Mononuclear cell (primary cell): Measurements from ENCODE around the gene EIF4E1B. TPM values are rescaled to one million over a fixed set of nuclear protein-coding genes. Genes with fewer than 3 reads are reported as not detected.

Experiments used
- H3K27me3 ChIP-seq: 2 replicates; pipeline ENCODE4 v1.6.0; 2011; ENCODE audit warnings: low read length, control low read depth; ENCODE audit not compliant: insufficient read depth
- H3K4me1 ChIP-seq: 2 replicates; pipeline ENCODE4 v1.5.1; 2011; ENCODE audit warnings: mild to moderate bottlenecking, low read length, control low read depth; ENCODE audit not compliant: insufficient read depth
- H3K4me3 ChIP-seq: 2 replicates; pipeline ENCODE4 v1.5.1; 2011; ENCODE audit warnings: mild to moderate bottlenecking, low read length, moderate library complexity
- H3K9me3 ChIP-seq: 2 replicates; pipeline ENCODE4 v1.5.1; 2011; ENCODE audit warnings: low read depth, mild to moderate bottlenecking, control low read depth, low read length
- total RNA-seq: library from RNA; depleted of rRNA; stranded (reverse); fragments of >200 nt; gene quantifications from one replicate; pipeline ENCODE4 v1.2.3, GENCODE V29; 2012

Gene EIF4E1B
- total RNA-seq, 1 donor, result 0.10 TPM

DNA sequence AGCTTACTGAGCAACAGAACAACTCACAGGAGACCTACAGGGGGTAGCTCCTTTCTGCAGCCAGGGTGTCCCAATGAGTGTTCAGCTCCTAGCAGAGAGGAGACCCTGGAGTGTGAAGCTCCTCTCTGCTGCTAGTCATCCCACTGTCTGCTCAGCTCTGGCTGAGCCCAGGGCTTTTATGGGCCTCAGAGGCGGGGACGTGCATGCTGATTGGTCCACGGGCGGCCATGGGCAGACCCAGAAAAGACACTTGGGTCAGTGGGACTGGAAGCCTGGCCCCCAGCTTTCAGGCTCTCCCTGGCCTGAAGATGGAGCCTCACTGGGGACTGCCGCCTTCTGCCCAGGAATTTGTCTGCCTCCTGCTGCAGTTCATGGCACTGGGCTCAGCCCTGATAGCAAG is 57.4 kb downstream of the EIF4E1B start:
- Histone ChIP-seq H3K4me1 (no peaks in the 10 kb centered on the region), H3K9me3 (no peaks in the 10 kb centered on the region), H3K4me3 (no peak overlapping the region), H3K27me3 (peaks cover 12% of the 10 kb centered on the region)

DNA sequence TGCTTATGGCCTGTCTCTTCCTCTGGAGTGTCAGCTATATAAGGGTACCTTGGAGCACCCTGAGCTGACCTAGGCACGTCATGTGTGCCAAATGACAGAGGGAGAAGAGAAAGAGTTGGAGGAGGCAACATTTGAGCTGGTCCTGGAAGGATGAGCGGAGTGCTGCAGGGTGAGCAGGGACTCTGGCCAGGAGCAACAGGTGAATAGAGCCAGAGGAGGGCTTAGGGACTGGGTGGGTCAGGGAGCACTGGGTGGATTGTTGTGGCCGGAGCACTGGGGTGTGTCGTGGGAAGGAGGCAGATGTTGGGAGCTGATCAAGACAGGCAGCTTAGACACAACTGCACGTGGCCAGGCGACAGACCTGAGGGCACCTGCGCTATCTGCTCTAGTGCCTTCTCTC is 60.4 kb downstream of the EIF4E1B start:
- H3K9me3 ChIP-seq, result no peaks in the 10 kb centered on the region
- H3K4me3 ChIP-seq, result no peak overlapping the region
- H3K4me1 ChIP-seq, result no peaks in the 10 kb centered on the region
- H3K27me3 ChIP-seq, result peaks cover 3% of the 10 kb centered on the region

DNA sequence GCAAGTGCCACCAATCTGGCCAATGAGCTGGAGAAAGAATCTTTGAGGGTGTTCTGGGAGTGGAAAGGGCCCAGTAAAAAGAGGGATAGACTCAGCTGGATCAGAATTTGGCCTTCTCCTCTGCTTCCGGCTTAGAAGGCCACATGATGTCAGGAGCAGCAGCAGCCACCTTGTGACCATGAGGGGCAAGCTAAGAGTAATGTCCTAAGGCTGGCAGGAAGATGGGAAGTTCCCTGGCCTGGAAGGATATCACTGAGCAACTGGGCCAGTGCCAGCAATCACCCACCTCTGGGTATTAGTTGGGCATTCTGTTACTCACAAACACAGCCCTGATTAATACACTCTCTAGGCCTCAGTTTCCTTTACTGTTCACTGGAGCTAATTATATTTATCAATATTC is 61.0 kb downstream of the EIF4E1B start:
- H3K27me3 ChIP-seq, result peaks cover 3% of the 10 kb centered on the region
- no peak overlapping the region for H3K4me3 ChIP-seq
- H3K4me1 ChIP-seq, result no peaks in the 10 kb centered on the region
- no peaks in the 10 kb centered on the region for H3K9me3 ChIP-seq

DNA sequence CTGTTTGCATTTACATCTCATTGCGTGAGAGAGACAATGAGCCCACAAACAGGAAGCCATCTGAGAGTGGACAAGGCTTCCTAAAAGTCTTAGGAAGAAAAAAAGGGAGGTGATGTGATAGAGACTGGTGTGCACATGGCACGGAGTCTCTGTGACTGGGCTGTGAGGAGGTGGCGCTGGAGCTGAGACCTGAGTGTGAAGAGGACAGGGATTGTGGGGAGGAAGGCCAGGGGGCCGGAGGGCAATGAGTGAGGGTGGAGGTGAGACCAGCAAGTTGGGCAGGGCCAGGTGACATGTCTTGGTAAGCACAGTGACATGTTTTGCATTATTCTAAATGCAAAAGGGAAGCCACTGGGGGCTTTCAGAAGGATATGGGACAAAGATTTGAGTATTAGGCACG is 61.9 kb downstream of the EIF4E1B start:
- Histone ChIP-seq H3K4me3 (no peak overlapping the region), H3K4me1 (no peaks in the 10 kb centered on the region), H3K27me3 (peaks cover 3% of the 10 kb centered on the region), H3K9me3 (no peaks in the 10 kb centered on the region)

DNA sequence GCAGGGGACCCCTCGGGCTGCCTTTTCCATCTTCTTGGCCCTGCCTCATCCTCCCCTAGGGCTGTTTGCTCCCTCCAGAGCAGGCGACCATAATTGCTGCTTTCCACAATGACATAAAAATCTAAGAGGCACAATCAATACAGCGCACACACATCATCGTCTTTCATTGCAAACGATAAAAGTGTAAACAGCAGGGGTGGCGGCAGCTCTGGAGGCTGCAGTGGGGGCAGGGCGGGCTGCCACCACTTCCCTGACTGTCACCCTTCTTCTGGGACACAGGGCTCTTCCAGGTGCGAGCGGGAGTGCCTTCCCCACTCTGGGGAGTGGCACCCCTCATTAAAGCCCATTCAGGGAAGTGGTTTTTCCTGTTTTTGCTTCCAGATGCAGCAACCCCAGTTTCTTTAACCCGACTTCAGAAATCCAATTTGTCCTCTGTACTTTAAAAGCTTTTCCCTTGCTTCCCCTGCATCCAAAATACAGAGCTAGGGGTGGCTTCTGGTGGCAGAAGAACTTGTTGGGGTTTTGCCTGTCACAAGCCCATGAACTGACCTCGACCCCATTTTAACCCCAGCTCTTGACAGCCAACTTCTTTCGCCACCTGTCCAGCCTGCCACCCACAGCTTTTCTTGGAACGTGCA is 62.5 kb downstream of the EIF4E1B start:
- no peaks in the 10 kb centered on the region for H3K4me1 ChIP-seq
- H3K9me3 ChIP-seq, result no peaks in the 10 kb centered on the region
- peaks cover 3% of the 10 kb centered on the region for H3K27me3 ChIP-seq
- no peak overlapping the region for H3K4me3 ChIP-seq

DNA sequence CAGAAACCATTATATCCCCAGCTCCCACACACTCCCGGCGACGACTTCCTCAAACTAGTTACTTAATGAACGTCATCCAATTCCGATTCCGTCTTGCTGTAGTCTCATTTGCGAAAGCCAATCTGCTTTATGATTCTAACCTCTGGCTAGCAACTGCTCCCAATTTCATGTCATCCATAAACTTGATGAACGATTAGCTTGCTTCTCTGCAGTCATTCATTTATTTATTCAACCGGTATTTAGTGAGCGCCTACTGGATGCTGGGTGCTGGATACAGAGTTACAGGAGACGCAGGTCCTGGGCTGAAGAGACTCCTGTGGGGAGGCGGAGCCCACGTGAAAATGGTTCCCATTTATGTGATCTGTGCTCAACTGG is 63.0 kb downstream of the EIF4E1B start:
- H3K4me1 ChIP-seq, result no peaks in the 10 kb centered on the region
- H3K9me3 ChIP-seq, result no peaks in the 10 kb centered on the region
- H3K4me3 ChIP-seq, result no peak overlapping the region
- peaks cover 3% of the 10 kb centered on the region for H3K27me3 ChIP-seq

DNA sequence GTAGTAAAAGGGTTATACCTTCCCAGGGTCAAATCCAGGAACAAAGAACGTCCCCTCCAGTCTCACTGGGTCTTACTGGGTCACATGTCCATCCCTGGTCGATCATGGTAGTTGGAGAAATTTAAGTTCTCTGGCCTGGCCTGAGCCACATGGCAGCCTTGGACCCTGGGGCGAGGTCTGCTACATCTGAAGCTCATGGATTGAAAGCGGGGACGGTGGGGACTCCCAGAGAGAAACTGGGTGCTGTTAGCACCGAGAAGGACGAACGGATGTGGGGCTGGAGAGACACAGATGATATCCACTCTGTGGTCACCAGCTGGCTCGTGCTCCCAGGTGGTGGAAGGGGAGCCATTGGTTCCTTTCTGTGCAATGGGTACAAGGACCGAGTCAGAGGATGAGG is 63.7 kb downstream of the EIF4E1B start:
- H3K27me3 ChIP-seq, result peaks cover 3% of the 10 kb centered on the region
- H3K9me3 ChIP-seq, result no peaks in the 10 kb centered on the region
- H3K4me3 ChIP-seq, result no peak overlapping the region
- no peaks in the 10 kb centered on the region for H3K4me1 ChIP-seq

DNA sequence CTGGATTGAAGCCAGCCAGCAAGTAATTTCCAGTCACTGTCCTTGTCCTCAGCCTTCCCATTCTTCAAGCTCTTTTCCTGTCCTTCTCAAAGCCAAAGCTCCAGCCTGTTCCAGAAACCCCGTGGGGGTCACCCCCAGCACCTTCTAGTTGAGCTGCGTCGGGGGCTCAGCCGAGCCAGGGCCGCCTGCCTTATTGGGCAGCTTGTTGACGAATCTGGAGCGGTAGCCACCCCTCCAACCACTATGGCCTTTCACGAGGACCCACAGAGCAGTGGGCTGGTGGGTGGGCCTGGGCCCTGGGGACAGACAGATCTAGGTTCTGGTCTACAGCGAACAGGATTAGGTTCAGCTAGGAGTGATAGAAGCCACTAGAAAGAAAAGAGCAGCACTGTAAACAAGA is 64.2 kb downstream of the EIF4E1B start:
- peaks cover 3% of the 10 kb centered on the region for H3K27me3 ChIP-seq
- H3K4me3 ChIP-seq, result no peak overlapping the region
- no peaks in the 10 kb centered on the region for H3K4me1 ChIP-seq
- no peaks in the 10 kb centered on the region for H3K9me3 ChIP-seq

DNA sequence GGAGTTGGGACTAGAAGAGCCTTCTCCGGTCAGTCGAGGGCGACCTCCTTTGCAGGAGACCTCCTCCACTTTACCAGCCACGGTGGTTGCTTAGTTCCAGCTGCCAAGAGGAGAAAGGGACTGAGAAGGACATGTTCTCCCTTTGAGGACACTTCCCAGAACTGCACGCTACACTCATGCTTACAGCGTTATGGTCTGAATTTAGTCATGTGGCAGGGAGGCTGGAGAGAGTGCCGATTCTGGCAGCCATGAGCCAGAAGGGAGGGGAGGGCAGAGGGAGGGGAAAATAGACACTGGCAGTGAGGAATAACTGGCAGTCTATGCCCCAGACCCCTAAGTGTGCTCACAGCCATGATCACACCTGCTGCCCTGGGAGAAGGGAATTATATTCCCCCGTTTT is 64.6 kb downstream of the EIF4E1B start:
- Histone ChIP-seq H3K9me3 (no peaks in the 10 kb centered on the region), H3K4me3 (no peak overlapping the region), H3K27me3 (peaks cover 3% of the 10 kb centered on the region), H3K4me1 (no peaks in the 10 kb centered on the region)

Other genes with a start within 250 kb of the EIF4E1B start
- gene NOP16, start 242.1 kb upstream of the EIF4E1B start, total RNA-seq, result 6.1 TPM
- 61.7 TPM for gene HIGD2A, start 241.9 kb upstream of the EIF4E1B start, total RNA-seq
- gene CLTB, start 214.1 kb upstream of the EIF4E1B start, total RNA-seq, result 55.3 TPM
- 30.1 TPM for gene FAF2, start 182.3 kb upstream of the EIF4E1B start, total RNA-seq
- gene RNF44, start 93.3 kb upstream of the EIF4E1B start, total RNA-seq, result 24.9 TPM
- 0.10 TPM for gene CDHR2, start 81.3 kb upstream of the EIF4E1B start, total RNA-seq
- gene GPRIN1, start 20.5 kb upstream of the EIF4E1B start, total RNA-seq, result 0.94 TPM
- gene SNCB, start 141 bp upstream of the EIF4E1B start, total RNA-seq, result not detected
- 8.9 TPM for gene TSPAN17, start 16.8 kb downstream of the EIF4E1B start, total RNA-seq
- gene UNC5A, start 179.9 kb downstream of the EIF4E1B start, total RNA-seq, result not detected